GM21367 (cell line): ENCODE data around the gene NUDT17.

Experiments used
- ATAC-seq: cut with Tn5 transposase; IDR thresholded peaks from one replicate; pipeline ENCODE4 v1.9.1; 2021; ENCODE audit not compliant: unreplicated experiment

Gene NUDT17

DNA sequence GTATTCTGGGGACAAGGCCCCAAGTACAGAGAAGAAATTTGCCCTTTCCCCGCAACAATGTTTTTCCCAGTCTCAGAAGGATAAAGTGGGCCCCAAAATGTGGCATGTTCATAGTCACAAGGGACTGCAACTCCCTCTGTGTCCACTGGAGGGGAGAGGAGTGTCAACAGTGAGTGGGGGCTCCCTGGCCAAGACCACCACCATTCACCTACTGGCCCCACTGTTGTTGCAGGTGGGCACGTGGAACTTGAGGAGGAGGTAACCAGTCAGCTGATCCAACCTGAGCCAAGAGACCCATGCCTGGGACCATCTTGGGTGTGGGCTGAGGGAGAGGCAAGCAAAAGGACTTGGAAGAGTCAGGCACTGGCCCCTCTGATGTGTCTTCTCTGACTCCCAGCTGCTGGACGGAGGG lies 777 bp downstream of the NUDT17 start:
- no peak for ATAC-seq

DNA sequence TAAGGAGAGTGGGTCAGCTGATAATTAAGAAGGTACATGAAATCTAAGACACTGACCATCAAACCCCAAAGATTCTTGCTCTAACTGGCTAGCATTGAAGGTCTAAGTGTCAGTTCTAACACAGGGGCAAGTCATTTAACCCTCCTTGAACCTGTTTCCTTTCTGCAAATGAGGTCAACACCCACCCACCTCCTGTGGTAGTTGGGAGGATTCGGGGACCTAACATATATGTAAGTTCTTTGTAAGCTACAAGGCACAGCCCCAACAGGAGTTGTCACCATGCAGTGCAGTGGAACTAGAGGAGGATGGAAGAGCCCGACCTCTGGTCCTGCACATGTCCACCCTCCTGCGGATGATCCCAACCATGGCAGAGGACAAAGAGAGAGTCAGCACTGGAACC lies 2.4 kb downstream of the NUDT17 start:
- ATAC-seq = no peak

DNA sequence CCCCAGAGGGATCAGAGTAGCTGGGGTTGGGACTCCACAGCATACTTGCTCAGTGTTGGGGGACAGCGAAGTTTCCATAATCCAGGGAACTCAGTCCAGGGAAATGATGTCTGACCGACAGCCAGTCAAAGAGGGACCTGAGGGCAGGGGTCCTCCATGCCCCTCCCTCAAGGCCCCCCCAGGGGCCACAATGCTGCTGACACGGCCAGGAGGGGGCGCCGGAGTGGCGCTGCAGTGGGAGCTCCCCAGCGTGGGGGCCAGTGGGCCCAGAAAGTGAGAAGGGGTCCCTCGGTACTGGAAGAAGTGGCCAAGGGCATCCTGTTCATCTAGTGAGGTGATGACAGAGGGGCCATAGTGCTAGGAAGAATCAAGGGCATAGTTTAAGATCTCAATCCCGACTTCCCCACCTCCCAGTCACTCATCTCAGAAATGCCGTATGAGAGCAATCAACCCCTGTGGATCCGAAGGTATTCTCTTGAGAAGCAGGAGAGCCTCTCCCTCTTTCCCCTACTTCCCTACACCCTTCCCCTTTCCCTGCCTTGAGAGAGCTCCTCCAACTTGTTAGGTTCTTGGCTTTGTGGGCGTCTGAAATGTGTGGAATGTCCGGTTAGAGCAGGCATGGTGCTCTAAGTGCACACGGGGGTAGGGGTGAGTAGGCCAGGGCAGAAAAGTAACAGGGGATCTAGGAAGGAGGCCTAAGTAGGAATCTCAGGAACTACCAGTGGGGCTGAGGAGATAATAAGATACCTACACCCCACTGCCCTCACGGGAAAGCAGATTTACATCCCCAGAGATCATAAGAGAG lies 4.1 kb downstream of the NUDT17 start:
- ATAC-seq = no peak

DNA sequence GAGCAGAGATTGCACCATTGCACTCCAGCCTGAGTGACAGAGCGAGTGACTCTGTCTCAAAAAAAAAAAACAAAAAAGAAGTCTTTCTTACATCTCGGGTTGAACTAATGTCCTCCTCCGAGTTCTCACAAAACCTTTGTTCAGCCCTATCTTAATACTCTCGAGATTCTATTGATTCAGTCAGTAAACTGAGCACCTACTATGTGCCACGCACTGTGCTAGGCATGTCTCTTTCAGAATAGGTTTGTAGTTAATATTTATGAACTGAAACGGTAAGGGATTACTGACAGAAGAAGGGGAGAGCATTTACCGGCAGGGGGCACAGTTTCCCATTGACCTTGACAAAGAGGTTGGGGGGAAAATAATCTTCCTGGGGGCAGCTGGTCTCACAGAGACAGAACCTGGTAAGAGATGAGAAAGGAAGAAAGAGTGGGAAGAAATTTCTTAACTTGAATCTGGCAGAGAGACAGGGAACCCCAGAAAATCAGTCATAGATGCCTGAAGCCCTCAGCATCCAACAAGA lies 10.1 kb downstream of the NUDT17 start:
- ATAC-seq = no peak

DNA sequence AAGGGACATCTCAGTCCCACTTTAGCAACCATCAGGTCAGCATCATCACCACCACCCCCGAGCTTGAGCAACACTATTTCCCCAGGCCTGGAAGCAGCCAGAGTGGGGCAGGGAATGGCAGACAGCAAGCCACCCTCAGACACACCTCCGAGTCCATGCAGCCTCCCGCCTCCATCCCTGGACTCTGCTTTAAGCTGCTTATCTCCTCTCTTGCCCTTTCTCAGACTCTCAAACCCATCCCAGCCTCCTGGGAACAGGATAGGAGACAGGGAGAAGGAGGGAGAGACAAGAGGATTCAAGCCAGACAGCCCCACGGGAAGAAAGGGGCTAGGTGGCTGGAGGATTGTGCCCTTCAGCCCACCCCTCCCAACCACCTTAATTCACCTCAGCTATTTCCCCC lies 11.7 kb downstream of the NUDT17 start:
- ATAC-seq = no peak

DNA sequence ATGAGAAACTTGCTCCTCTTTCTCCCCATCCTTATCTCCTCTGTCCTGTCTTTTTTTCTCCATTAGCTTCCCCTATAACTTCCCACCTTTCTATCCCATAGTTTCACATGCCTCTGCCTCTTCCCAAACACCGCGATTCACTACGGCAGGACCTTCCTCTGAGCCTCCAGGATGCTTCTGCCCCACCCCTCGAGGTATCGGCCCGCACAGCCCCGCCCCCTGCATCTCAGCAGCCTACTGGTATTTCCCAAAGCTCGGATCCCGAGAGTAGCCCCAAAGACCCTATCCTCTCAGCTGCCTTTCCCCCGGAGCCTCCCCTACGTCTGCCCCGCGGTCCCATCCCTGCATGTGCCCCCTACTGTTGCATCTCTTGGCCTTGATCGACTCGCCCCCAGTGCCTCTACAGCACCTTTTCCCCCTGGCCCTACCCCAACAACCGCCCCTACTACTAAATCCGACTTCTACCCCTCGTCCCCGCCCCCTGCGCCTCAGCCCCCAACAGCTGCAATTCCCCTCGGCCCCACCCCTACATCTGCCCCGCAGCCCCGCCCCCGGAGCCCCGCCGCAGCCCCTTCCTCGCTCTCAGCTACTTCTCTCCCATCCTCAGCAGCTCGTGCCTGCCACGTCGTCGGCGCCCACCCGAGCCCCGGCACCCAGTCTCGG lies 12.9 kb downstream of the NUDT17 start:
- no peak for ATAC-seq

DNA sequence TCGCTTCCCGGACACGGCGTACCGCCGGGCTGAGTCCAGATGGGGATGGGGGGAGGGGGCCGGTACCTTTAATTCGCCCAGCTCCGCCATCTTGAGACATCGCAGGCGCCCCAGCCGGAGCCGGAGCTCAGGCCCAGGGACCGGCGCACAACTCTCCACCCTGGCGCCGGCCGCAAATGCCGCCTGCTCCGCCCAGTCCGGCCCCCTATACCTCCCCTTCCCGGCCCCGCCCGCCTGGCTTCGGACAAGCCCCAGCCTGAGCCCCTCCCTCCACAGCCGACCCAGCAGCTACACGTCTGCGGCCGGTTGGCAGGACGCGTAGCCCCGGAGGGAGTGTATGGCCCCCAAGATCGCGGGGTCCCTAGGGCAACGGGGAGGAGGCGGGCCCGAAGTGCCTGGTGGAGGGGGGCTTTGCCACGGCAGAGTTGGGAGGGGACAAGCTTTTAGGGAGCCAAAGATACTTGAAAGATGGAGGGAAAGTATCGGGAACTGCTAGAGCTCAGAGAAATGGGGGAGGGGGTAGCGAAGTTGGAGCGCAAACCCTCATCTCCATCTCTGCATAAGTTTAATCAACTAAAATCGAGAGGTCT lies 13.6 kb downstream of the NUDT17 start, which contains the start of gene PIAS3:
PIAS3 (minus strand) TSS at position 181 of the 590 bp plus-strand sequence; CDS start at position 90, 91 bp downstream.
- ATAC-seq = peak; percentile 76

DNA sequence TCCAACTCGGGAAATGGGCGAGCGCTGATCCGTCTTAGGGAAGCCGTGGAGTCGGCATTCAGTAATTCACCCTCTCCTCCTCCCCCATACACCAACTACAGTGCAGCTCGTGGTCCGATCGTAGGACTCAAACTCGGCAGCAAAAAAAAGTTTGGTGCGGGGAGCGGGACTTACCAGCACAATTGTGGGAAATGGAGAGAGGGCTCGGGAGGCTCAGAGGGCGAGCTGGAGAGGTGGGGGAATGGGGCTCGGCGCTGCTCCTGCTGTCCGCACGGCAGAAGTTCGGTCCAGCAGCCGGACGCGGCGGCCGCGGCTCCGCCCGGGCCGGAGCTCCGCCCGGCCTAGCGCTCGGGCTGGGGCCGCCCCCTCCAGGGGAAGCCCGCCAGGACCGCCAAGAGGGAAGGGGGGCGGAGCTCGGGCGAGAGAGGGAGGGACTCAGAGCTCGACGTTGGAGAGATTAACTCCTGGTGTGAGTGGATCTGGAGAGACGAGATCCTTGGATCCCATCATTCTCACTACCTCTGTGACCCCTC lies 14.1 kb downstream of the NUDT17 start:
- peak; percentile 57 for ATAC-seq

DNA sequence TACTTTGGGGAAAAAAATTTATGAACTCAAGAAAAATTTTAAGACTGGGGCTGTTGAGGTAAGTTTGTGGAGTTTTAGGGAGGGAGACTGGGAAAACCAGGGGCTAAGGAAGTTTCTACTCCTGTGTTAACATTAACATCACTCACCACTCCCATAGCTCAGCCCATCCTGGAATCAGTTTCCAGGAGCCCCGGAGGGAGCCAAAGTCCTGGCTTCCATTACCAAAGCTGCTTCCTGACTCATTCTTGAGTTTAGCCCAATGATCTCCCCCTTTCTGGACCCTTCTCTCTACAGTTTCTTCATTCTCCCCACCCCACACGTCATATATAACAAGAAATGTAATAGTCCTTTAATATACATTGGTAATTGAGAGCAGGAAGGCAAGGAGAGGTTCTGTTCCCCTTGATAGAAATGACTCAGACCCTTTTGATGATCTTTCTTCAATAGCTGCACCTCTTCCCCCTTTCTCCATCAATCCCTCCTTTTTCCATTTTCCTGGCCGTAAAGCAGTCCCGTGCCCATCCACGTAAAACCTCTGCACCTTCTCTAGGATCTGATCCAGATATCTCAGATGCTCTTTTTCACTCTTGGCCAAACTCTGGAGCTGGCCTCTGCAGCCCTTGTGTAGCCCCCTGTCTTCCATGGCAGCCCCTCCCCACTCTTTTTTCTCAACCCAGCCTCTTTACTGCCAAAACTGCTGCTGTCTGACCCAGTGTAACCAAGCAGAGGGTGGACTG lies 18.0 kb downstream of the NUDT17 start:
- ATAC-seq = no peak

DNA sequence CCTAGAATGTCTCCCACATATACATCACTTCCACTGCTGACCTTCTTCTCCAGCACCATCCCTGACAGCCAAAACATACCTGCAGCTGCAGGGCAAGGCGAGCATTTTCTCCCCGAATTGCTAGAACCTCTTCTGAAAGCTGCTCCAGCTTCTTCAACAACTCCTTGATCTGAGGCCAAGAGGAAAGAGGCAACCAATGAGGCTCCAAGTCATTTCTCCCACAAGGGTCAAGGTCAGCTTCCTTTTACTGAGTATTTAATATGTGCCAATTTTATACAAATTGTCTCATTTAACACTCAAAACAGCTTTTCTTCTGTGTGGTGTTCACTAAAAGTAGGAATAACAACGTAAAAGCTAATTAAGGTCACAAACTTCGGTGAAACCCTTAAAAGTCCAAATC lies 22.8 kb downstream of the NUDT17 start:
- no peak for ATAC-seq

DNA sequence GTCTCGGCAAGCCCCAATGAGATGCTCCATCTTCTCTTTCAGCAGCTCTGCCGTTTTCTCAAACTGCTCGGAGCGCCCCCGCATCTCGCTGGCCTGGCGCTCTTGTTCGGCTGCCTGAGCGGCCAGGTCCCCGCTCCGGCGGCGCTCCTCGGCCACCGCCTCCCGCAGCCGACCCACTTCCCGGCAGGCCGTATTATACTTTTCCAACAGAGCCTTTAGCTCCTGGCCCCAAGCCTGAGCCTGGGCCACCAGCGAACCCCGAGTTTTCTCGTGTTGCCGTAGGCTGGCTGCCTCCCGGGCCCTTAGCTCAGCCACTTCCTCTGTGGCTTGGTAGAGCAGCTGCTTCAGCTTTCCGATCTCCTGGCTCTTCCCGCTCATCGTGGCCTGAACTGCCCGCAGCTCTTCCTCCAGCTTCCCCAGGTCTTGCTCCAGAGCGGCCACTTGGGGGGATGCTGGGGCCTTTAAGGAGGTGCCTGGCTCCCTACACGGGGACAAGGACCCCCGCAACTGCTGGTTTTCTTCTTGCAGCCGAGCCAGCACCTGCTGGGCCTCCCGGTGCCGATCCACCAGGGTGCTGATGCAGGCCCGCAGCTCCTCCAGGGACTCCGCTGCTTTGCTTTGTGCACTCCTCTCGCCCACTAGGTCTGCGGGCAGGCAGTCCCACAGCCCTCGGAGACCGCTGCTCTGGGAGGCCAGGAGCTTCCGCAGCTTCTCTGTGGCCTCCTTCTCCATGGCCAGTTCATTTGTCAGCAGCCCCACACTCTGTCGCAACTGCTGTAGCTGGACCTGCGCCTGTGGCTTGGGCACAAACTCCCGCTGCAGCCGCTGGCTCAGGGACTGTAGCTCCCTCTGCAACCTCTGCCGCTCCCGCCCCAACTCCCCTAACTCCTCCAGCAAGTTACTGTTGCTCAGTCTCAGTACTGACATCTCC lies 26.8 kb downstream of the NUDT17 start:
- no peak for ATAC-seq

DNA sequence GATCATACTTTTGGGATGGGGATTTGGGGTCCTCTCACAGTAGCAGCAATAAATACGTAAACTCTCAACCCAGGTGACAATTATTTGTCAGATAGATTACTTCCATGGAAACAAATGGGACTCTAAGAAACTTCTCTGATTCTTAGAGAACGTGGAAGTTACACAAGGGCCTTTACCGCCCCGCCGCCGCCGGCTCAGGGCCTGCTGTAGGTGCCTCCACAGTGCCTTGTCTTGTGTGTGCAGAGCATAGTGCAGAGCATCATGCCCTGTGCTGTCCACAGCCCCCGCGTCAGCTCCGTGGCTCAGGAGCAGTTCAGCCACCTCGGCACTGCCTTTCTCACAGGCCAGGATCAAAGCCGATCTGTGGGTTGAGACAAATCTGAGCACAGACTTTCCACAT lies 29.2 kb downstream of the NUDT17 start:
- no peak for ATAC-seq

DNA sequence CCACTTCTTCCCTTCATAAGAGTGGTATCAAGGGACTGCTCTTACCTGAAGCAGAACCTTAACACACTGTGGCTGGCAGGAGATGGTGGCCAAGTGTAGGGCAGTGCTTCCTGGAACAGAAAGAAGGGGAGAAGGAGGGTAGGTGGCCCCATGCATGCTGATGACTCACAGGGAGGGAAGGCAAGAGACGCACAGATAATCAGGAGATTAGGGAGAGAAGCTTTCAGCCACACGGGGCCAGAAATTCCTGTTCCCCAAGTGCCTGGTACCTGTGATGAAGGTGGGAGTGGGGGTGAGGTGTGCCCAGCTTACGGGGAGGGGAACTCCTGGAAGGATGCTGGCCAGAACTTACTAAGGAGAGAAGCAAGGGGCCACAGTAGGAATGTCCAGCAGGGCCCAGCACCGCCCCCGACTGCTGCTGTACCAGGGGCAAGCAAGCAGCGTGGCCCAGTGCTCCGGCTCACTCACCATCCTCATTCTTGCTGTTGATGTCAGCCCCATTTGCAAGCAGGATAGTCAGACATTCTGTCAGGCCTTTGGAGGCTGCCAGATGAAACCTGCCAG lies 32.6 kb downstream of the NUDT17 start:
- no peak for ATAC-seq

DNA sequence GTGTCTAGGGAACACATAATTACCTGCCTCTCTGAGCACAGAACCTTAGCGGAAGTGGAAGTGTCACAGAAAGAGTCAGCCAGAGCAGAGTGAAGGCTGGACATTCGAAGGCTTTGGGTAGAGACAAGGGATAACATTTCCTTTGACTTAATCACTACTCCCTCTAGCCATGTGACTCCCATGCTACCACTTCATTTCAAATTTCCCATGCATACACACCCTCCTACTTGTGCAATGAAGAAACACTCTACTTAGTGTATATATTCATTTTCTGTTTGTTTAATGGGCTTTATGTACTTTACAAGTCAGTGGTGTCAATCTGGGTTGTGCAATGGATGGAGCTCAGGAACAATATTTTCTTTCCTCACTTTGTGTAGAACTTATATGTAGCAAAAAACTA lies 33.3 kb downstream of the NUDT17 start:
- no peak for ATAC-seq

DNA sequence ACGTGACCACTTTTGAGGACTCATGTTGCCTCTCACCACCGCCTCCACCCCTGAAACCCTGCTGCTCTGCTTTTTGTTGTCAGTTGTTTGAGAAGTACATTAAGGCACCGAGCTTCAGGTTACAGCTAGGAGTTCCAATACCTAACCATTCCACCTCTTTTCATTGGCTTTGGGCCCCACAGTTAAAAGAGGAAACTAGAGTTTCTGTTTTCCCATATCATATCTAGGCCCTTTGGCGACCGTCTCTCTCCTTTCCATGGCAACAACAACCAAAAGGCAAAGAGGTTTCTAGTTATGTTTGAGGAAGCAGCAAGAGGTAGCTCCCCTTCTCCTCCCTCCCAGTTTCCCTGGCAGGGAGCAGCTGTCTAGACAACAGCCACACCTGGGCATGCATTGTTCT lies 34.3 kb downstream of the NUDT17 start:
- no peak for ATAC-seq

DNA sequence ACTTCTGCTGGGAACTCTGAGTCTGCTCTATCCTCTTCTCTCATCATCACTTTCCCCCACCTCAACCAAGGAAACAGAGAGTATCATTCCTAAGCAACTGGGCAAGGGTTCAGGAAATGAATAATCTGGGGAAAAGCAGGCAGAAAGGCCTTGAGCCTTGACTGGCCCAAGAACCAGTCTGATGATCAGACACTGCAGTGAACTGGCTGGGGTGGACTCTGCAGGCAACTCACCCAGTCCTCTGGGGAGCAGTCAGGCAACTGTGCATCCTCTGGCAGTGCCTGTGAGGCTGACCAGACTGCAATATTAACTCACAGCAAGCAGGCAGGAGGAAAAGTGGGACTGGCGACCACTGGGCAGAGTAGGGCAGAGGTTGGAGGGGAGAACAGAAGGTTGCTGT lies 39.2 kb downstream of the NUDT17 start:
- no peak for ATAC-seq

DNA sequence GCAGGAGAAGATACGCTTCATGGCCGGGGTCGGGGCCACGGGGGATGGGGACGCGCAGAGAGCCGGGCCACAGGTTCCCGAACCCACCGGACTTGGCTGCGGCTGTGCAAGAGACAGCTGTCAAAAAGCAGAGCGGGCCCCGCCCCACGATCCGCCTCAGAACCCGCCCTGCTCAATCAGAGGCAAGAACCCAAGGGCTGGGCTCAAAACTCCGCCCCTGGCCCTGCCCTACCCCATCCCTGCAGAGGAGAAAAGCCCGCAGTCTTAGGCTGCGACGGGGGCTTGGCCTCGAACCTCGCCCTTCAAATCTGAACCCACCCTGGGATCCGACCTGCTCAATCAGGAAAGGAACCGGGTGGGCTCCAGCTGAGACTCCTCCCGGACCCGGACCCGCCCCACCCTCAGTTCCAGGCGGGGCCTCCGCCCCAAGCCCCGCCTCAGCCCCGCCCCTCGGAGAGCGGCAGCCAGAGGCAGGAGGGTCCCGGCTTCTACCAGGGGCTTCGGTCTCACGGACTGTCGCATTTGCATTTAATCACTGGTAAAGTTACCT lies 40.4 kb downstream of the NUDT17 start, which contains the start of gene ANKRD35:
ANKRD35 (minus strand) TSS at position 129 of the 550 bp plus-strand sequence; CDS start at position 21, 108 bp downstream.
- ATAC-seq = peak; percentile 96

DNA sequence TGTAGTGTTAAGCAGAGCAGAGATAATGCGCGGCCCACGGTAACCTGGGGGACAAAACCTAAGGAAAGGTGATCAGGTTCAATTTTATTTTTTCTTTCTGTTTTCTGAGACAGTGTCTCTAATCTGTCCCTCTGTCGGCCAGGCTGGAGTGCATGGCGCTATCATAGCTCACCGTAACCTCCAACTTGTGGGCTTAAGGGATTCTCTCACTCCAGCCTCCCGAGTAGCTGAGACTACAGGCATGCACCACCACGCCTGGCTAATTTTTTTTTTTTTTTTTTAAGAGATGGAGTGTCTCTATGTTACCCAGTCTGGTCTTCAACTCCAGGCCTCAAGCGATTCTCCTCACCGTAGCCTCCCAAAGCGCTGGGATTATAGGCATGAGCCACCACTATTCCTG lies 41.0 kb downstream of the NUDT17 start:
- no peak for ATAC-seq

DNA sequence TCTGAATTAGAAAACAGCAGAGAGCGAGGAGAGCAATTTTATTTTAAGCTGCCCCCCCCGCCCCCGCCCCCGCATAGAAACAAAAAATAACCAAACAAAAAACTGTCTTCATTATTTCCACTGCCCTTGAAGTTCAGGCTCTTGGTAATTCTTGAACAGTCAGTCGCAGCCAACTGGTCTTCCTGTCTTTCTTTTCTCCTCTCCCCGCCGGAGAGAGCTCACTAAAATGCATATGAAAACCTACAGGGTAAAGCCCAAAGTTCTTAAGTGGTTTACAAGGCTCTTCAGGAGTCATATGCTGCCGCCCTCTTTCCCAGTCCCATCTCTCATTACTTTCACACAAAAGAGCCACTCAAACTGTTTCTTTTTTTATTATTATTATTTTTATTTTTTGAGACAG lies 41.4 kb downstream of the NUDT17 start:
- ATAC-seq = no peak
